ENCODE results near the gene LRRC72.

Gene LRRC72

DNA sequence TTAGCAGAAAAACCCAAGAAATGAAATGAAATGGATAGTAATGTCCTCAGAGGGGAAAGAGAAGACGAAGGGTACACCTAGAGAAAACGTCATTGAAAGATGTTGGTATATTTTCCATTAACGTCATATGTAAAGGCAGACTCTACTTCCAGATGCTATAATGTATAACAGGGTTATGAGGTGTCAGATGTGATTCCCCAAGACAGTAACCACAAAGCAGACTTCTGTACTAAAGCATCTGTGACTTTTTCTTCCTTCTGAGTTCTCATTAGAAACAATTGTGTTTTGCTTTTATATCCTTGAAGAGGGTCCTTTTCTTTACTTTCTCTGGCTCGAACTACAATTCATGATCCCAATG lies 37.4 kb downstream of the LRRC72 start:
- no peaks in the 10 kb centered on the region for H3K9me3 ChIP-seq (ENCODE audit: severe bottlenecking)
- H3K4me1 ChIP-seq (ENCODE audit: insufficient read depth, poor library complexity, severe bottlenecking): no peaks in the 10 kb centered on the region
- ATAC-seq (ENCODE audit: low read depth) (no peak), DNase-seq (ENCODE audit: low spot score) (no peak)
- TF ChIP-seq, protein P1, sequence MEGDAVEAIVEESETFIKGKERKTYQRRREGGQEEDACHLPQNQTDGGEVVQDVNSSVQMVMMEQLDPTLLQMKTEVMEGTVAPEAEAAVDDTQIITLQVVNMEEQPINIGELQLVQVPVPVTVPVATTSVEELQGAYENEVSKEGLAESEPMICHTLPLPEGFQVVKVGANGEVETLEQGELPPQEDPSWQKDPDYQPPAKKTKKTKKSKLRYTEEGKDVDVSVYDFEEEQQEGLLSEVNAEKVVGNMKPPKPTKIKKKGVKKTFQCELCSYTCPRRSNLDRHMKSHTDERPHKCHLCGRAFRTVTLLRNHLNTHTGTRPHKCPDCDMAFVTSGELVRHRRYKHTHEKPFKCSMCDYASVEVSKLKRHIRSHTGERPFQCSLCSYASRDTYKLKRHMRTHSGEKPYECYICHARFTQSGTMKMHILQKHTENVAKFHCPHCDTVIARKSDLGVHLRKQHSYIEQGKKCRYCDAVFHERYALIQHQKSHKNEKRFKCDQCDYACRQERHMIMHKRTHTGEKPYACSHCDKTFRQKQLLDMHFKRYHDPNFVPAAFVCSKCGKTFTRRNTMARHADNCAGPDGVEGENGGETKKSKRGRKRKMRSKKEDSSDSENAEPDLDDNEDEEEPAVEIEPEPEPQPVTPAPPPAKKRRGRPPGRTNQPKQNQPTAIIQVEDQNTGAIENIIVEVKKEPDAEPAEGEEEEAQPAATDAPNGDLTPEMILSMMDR (IDR thresholded peaks at IDR 0.05; ENCODE audit: poor library complexity, severe bottlenecking): no peak
- H3K27ac ChIP-seq (ENCODE audit: poor library complexity, severe bottlenecking): no peak overlapping the region
- H3K4me3 ChIP-seq (ENCODE audit: severe bottlenecking): no peak overlapping the region
- no peaks in the 10 kb centered on the region for H3K36me3 ChIP-seq (ENCODE audit: low read depth)
- H3K27me3 ChIP-seq (ENCODE audit: insufficient read depth, poor library complexity, severe bottlenecking): no peaks in the 10 kb centered on the region

DNA sequence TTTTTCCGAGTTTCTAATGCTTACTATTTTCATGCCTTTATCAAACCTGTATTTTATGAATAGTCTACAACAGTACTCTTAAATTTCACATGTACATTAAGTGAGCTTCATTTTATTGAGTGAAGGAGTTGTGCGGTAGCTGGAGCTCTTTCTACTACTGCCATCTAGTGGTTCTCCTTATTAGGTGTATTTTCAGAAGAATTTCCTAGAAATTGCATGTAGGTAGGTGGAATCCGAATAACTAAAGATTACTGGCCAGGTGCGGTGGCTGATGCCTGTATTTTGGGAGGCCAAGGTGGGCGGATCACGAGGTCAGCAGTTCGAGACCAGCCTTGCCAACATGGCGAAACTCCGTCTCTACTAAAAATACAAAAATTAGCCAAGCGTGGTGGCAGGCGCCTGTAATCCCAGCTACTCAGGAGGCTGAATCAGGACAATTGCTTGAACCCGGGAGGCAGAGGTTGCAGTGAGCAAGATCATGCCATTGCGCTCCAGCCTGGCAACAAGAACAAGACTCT lies 38.3 kb downstream of the LRRC72 start:
- ATAC-seq (ENCODE audit: low read depth): peak; percentile 52; the same call in 2 of the 3 replicates
- H3K27ac ChIP-seq (ENCODE audit: poor library complexity, severe bottlenecking): no peak overlapping the region
- no peak for DNase-seq (ENCODE audit: low spot score)
- no peak overlapping the region for H3K4me3 ChIP-seq (ENCODE audit: severe bottlenecking)
- no peaks in the 10 kb centered on the region for H3K9me3 ChIP-seq (ENCODE audit: severe bottlenecking)
- H3K4me1 ChIP-seq (ENCODE audit: insufficient read depth, poor library complexity, severe bottlenecking): no peaks in the 10 kb centered on the region
- no peaks in the 10 kb centered on the region for H3K36me3 ChIP-seq (ENCODE audit: low read depth)
- TF ChIP-seq, protein P1 (IDR thresholded peaks at IDR 0.05; ENCODE audit: poor library complexity, severe bottlenecking): peak; percentile 96
- no peaks in the 10 kb centered on the region for H3K27me3 ChIP-seq (ENCODE audit: insufficient read depth, poor library complexity, severe bottlenecking)

DNA sequence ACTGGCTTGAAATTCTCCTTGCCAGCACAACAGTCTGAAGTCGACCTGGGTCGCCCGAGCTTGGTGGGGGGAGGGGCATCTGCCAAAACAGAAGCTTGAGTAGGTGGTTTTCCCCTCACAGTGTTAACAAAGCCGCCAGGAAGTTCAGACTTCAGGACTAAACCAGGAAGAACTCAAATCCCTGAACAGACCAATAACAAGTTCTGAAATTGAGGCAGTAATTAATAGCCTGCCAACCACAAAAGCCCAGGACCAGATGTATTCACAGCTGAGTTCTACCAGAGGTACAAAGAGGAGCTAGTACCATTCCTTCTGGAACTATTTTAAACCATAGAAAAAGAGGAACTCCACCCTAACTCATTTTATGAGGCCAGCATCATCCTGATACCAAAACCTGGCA lies 45.3 kb downstream of the LRRC72 start:
- Histone ChIP-seq H3K36me3 (ENCODE audit: low read depth) (no peaks in the 10 kb centered on the region), H3K9me3 (ENCODE audit: severe bottlenecking) (no peaks in the 10 kb centered on the region), H3K4me1 (ENCODE audit: insufficient read depth, poor library complexity, severe bottlenecking) (no peaks in the 10 kb centered on the region), H3K27ac (ENCODE audit: poor library complexity, severe bottlenecking) (no peak overlapping the region), H3K27me3 (ENCODE audit: insufficient read depth, poor library complexity, severe bottlenecking) (no peaks in the 10 kb centered on the region), H3K4me3 (ENCODE audit: severe bottlenecking) (no peak overlapping the region)
- DNase-seq (ENCODE audit: low spot score): no peak
- TF ChIP-seq, protein P1 (IDR thresholded peaks at IDR 0.05; ENCODE audit: poor library complexity, severe bottlenecking): no peak
- ATAC-seq (ENCODE audit: low read depth): no peak

DNA sequence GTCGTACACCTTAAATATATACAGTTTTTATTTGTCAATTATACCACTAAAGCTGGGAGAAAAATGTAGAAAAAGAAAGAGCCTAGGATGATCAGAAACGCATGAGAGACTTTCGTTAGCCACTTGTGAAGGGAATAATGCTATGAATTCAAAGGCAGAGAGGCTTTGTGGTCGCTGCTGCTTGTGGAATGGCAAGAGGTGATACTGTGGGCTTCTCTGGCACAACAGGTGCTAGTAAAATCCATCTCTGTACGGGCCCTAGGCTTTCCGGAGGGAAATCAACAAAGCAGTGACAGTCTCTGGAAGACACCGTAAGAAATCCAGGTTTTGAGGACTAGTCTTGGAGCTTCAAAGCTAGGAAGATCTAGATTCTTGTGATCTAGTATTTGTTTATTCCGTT lies 52.6 kb downstream of the LRRC72 start:
- Histone ChIP-seq H3K9me3 (ENCODE audit: severe bottlenecking) (no peaks in the 10 kb centered on the region), H3K4me1 (ENCODE audit: insufficient read depth, poor library complexity, severe bottlenecking) (no peaks in the 10 kb centered on the region), H3K36me3 (ENCODE audit: low read depth) (no peaks in the 10 kb centered on the region), H3K4me3 (ENCODE audit: severe bottlenecking) (no peak overlapping the region), H3K27ac (ENCODE audit: poor library complexity, severe bottlenecking) (no peak overlapping the region), H3K27me3 (ENCODE audit: insufficient read depth, poor library complexity, severe bottlenecking) (no peaks in the 10 kb centered on the region)
- no peak for ATAC-seq (ENCODE audit: low read depth)
- TF ChIP-seq, protein P1 (IDR thresholded peaks at IDR 0.05; ENCODE audit: poor library complexity, severe bottlenecking): no peak
- no peak for DNase-seq (ENCODE audit: low spot score)

DNA sequence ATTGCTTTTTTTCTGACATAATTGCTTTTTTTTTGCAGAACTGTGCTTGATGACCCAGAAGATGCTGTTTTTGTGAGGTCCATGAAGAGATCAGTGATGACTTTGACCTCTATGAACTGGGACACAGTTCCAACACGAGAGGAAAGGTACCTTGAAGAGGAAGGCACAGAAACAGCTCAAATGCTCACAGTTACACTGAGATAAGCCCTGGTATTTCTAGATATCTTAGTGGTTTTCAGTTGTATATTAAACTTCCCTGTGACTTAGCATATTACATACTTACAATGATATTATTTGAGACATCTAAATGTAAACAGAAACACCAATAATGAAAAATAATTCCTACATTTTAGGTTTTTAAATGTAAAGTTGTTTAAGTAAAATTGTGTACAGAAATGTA lies 54.7 kb downstream of the LRRC72 start:
- Histone ChIP-seq H3K27me3 (ENCODE audit: insufficient read depth, poor library complexity, severe bottlenecking) (no peaks in the 10 kb centered on the region), H3K27ac (ENCODE audit: poor library complexity, severe bottlenecking) (no peak overlapping the region), H3K9me3 (ENCODE audit: severe bottlenecking) (no peaks in the 10 kb centered on the region), H3K4me1 (ENCODE audit: insufficient read depth, poor library complexity, severe bottlenecking) (no peaks in the 10 kb centered on the region), H3K4me3 (ENCODE audit: severe bottlenecking) (no peak overlapping the region), H3K36me3 (ENCODE audit: low read depth) (no peaks in the 10 kb centered on the region)
- DNase-seq (ENCODE audit: low spot score) (no peak), ATAC-seq (ENCODE audit: low read depth) (no peak)
- TF ChIP-seq, protein P1 (IDR thresholded peaks at IDR 0.05; ENCODE audit: poor library complexity, severe bottlenecking): no peak
